ENCODE measurements around the gene SCD5. TPM values are rescaled to one million over a fixed set of nuclear protein-coding genes. Genes with fewer than 3 reads are reported as not detected.

The SCD5 gene
- total and polyA plus RNA-seq, 9 of the 15 experiments (the other 6 are each of a cell fraction or from before 2014, with no cell fraction given): 0.01 to 0.20 (median 0.03) TPM; not detected in 5

DNA sequence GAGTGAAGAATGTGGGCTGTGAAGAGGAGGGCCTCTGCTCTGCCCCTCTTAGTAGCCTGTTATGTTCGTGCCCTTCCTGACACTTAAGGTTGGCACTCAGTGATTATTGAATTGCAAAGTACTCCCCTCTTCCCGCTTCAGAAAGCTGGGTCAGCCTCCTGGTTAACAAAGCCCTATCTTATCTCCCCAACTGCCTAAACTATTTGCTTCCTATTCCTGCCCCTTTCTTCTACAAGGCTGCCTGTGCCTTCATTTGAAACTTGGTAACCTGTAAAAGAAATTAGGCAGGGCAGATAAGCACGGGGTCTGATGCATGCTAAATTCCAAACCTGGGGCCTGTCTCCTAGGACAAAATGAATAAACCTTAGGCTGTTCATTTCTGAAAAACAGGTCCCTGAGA, 213.7 kb downstream of the SCD5 start:
- no peaks in the 10 kb centered on the region for H3K36me3 ChIP-seq (ENCODE audit: control insufficient read depth, insufficient read depth, low read length)
- H3K27me3 ChIP-seq (ENCODE audit: control insufficient read depth in 2 of 2, insufficient read depth in 2 of 2, low read length in 2 of 2): peaks cover 7 to 31% of the 10 kb centered on the region in 2 experiments; a peak in 2 of 5 replicates
- WGBS (ENCODE audit: insufficient coverage, low coverage, missing lambda C conversion rate): 0% methylated on average over 3 of the region's 3 CpGs
- H3K4me1 ChIP-seq (replicated peaks in 1 of 2; ENCODE audit: control insufficient read depth in 2 of 2, insufficient read depth in 2 of 2, low read length in 2 of 2): no peaks in the 10 kb centered on the region
- DNase-seq (ENCODE audit: extremely low read depth in 1 of 4, low spot score in 3 of 4) (no peak), FAIRE-seq (no peak), ATAC-seq (no peak)
- no peak overlapping the region for H3K4me2 ChIP-seq (ENCODE audit: insufficient read depth, low read length)
- H2AFZ ChIP-seq (ENCODE audit: low read depth, low read length): no peak overlapping the region
- POLR2A ChIA-PET: no interaction called here
- H3K9me1 ChIP-seq (ENCODE audit: control insufficient read depth, insufficient read depth, low read length): no peaks in the 10 kb centered on the region
- H3K9ac ChIP-seq (ENCODE audit: insufficient read depth in 1 of 2, low read depth in 2 of 2, low read length in 2 of 2): no peak overlapping the region
- H3K4me3 ChIP-seq: no peak overlapping the region
- no peak overlapping the region for H3K27ac ChIP-seq (ENCODE audit: extremely low read depth, low read depth, low read length)
- no peaks in the 10 kb centered on the region for H3K9me3 ChIP-seq (replicated peaks; ENCODE audit: control insufficient read depth, insufficient read depth, low read depth, low read length)
- in situ Hi-C loops (cut with MboI) (no loop called here), intact Hi-C loops (cut with micrococcal nuclease) (no loop called here)
- H4K20me1 ChIP-seq (replicated peaks; ENCODE audit: control insufficient read depth, insufficient read depth, low read length): no peaks in the 10 kb centered on the region
- TF ChIP-seq SRSF1 (IDR thresholded peaks at IDR 0.05; ENCODE audit: low read depth, low read length): no peak
- no peak for TF ChIP-seq MECOM (CRISPR knock-in tag; IDR thresholded peaks at IDR 0.05)
- TF ChIP-seq PCBP1 (IDR thresholded peaks at IDR 0.05; ENCODE audit: low read depth, low read length, poor library complexity, severe bottlenecking): no peak
- no peak for TF ChIP-seq ZNF217 (CRISPR knock-in tag; IDR thresholded peaks at IDR 0.05)
- TF ChIP-seq KHSRP (IDR thresholded peaks at IDR 0.05): no peak
- TF ChIP-seq CHD4 (IDR thresholded peaks at IDR 0.05; ENCODE audit: insufficient read depth, insufficient replicate concordance, low read depth, low read length, poor library complexity, severe bottlenecking): no peak
- TF ChIP-seq ZNF431 (CRISPR knock-in tag; IDR thresholded peaks at IDR 0.05): no peak
- no peak for TF ChIP-seq MEIS2 (IDR thresholded peaks at IDR 0.05; ENCODE audit: partially characterized antibody)
- no peak for TF ChIP-seq HNRNPK (IDR thresholded peaks at IDR 0.05; ENCODE audit: low read depth, low read length, poor library complexity, severe bottlenecking)
- TF ChIP-seq HNRNPL (IDR thresholded peaks at IDR 0.05; ENCODE audit: low read depth, low read length): no peak
- no peak for TF ChIP-seq ZFP30 (CRISPR knock-in tag; IDR thresholded peaks at IDR 0.05; ENCODE audit: borderline replicate concordance)
- TF ChIP-seq GABPB2 (CRISPR knock-in tag; conservative IDR thresholded peaks at IDR 0.05): no peak
- no peak for TF ChIP-seq ZNF778 (CRISPR knock-in tag; IDR thresholded peaks at IDR 0.05)
- no peak for TF ChIP-seq ZNF354B (CRISPR knock-in tag; IDR thresholded peaks at IDR 0.05)
- BruUV-seq (replicated peaks): no TSS peak
- CTCF ChIA-PET (ENCODE audit: low intra/inter-chr PET ratio): no interaction called here
- H3K79me2 ChIP-seq (ENCODE audit: control insufficient read depth, insufficient read depth, low read length): no peaks in the 10 kb centered on the region
